Measurements from ENCODE around the gene ACTG1.

The ACTG1 gene

GRCh38 chr17:81478119-81478518 lies 34.5 kb downstream of the ACTG1 start:
- Histone ChIP-seq H3K9me3 (no peaks in the 10 kb centered on the region), H3K27ac (no peak overlapping the region), H3K4me2 (no peak overlapping the region), H3K4me1 (peaks cover 83% of the 10 kb centered on the region), H3K27me3 (no peaks in the 10 kb centered on the region), H3K36me3 (no peaks in the 10 kb centered on the region), H3K9ac (no peak overlapping the region), H4K20me1 (no peaks in the 10 kb centered on the region), H3K4me3 (no peak overlapping the region)
- no peak for TF ChIP-seq Cebpa-rat (IDR thresholded peaks at IDR 0.05)

- Histone ChIP-seq H3K36me3 (no peaks in the 10 kb centered on the region), H4K20me1 (no peaks in the 10 kb centered on the region), H3K4me2 (no peak overlapping the region; the same call in 1 of the 2 replicates), H3K27me3 (no peaks in the 10 kb centered on the region), H3K27ac (no peak overlapping the region), H3K9me3 (no peaks in the 10 kb centered on the region), H3K9ac (no peak overlapping the region), H3K4me1 (peaks cover 83% of the 10 kb centered on the region), H3K4me3 (no peak overlapping the region)
- no peak for TF ChIP-seq Cebpa-rat (IDR thresholded peaks at IDR 0.05)
Measured at GRCh38 chr17:81477173-81477572, 35.4 kb downstream of the ACTG1 start.

- peaks cover 83% of the 10 kb centered on the region for H3K4me1 ChIP-seq
- no peaks in the 10 kb centered on the region for H3K9me3 ChIP-seq
- H3K27ac ChIP-seq: no peak overlapping the region
- no peaks in the 10 kb centered on the region for H3K36me3 ChIP-seq
- H3K27me3 ChIP-seq: no peaks in the 10 kb centered on the region
- H3K4me3 ChIP-seq: no peak overlapping the region
- TF ChIP-seq Cebpa-rat (IDR thresholded peaks at IDR 0.05): no peak
- no peak overlapping the region for H3K4me2 ChIP-seq
- no peaks in the 10 kb centered on the region for H4K20me1 ChIP-seq
- H3K9ac ChIP-seq: no peak overlapping the region
Measured at GRCh38 chr17:81476635-81477034, 36.0 kb downstream of the ACTG1 start.

GRCh38 chr17:81476097-81476496 lies 36.5 kb downstream of the ACTG1 start:
- H3K27ac ChIP-seq: no peak overlapping the region

GRCh38 chr17:81474958-81475357 lies 37.6 kb downstream of the ACTG1 start:
- Histone ChIP-seq H3K27ac (peak overlapping the region; percentile 63), H3K9me3 (no peaks in the 10 kb centered on the region), H3K4me2 (peak overlapping the region; percentile 58)

More at GRCh38 chr17:81476097-81476496, 36.5 kb downstream of the ACTG1 start:
- Histone ChIP-seq H3K4me1 (peaks cover 85% of the 10 kb centered on the region), H3K4me3 (no peak overlapping the region), H3K36me3 (no peaks in the 10 kb centered on the region), H3K27me3 (no peaks in the 10 kb centered on the region), H4K20me1 (no peaks in the 10 kb centered on the region), H3K4me2 (peak overlapping the region; percentile 58), H3K9ac (no peak overlapping the region), H3K9me3 (no peaks in the 10 kb centered on the region)
- TF ChIP-seq Cebpa-rat (IDR thresholded peaks at IDR 0.05): no peak

GRCh38 chr17:81473019-81473418 lies 39.6 kb downstream of the ACTG1 start:
- no peaks in the 10 kb centered on the region for H3K9me3 ChIP-seq
- no peak overlapping the region for H3K4me3 ChIP-seq
- no peak overlapping the region for H3K9ac ChIP-seq
- H3K36me3 ChIP-seq: peaks cover 3% of the 10 kb centered on the region; the same call in 1 of the 2 replicates
- no peak overlapping the region for H3K27ac ChIP-seq
- H3K4me1 ChIP-seq: peaks cover 87% of the 10 kb centered on the region
- no peak for TF ChIP-seq Cebpa-rat (IDR thresholded peaks at IDR 0.05)
- H3K27me3 ChIP-seq: no peaks in the 10 kb centered on the region
- peak overlapping the region; percentile 58 for H3K4me2 ChIP-seq
- H4K20me1 ChIP-seq: peaks cover 9% of the 10 kb centered on the region

More at GRCh38 chr17:81474958-81475357, 37.6 kb downstream of the ACTG1 start:
- H3K27me3 ChIP-seq: no peaks in the 10 kb centered on the region
- no peaks in the 10 kb centered on the region for H4K20me1 ChIP-seq
- H3K4me3 ChIP-seq: no peak overlapping the region
- H3K9ac ChIP-seq: peak overlapping the region; percentile 44; the same call in 1 of the 2 replicates
- H3K36me3 ChIP-seq: no peaks in the 10 kb centered on the region
- no peak for TF ChIP-seq Cebpa-rat (IDR thresholded peaks at IDR 0.05)
- peaks cover 85% of the 10 kb centered on the region for H3K4me1 ChIP-seq

- H3K9ac ChIP-seq: peak overlapping the region; percentile 63; the same call in 1 of the 2 replicates
- H3K4me3 ChIP-seq: no peak overlapping the region
- peak overlapping the region; percentile 73 for H3K27ac ChIP-seq
- H3K27me3 ChIP-seq: no peaks in the 10 kb centered on the region
- H3K4me1 ChIP-seq: peaks cover 93% of the 10 kb centered on the region
- no peak for TF ChIP-seq Cebpa-rat (IDR thresholded peaks at IDR 0.05)
- no peaks in the 10 kb centered on the region for H3K9me3 ChIP-seq
- peak overlapping the region; percentile 58 for H3K4me2 ChIP-seq
- H3K36me3 ChIP-seq: peaks cover 14% of the 10 kb centered on the region
- peaks cover 20% of the 10 kb centered on the region for H4K20me1 ChIP-seq
Measured at GRCh38 chr17:81471818-81472456, 40.7 kb downstream of the ACTG1 start.

GRCh38 chr17:81470944-81471817 lies 41.4 kb downstream of the ACTG1 start:
- Histone ChIP-seq H3K27ac (peak overlapping the region; percentile 73), H3K27me3 (no peaks in the 10 kb centered on the region), H3K9ac (peak overlapping the region; percentile 63), H3K4me1 (peaks cover 100% of the 10 kb centered on the region), H3K4me3 (no peak overlapping the region), H3K9me3 (no peaks in the 10 kb centered on the region), H3K4me2 (peak overlapping the region; percentile 58), H4K20me1 (peaks cover 27% of the 10 kb centered on the region), H3K36me3 (peaks cover 21% of the 10 kb centered on the region)
- TF ChIP-seq Cebpa-rat (IDR thresholded peaks at IDR 0.05): no peak

GRCh38 chr17:81470270-81470943 lies 42.2 kb downstream of the ACTG1 start:
- H3K9me3 ChIP-seq: no peaks in the 10 kb centered on the region
- no peak for TF ChIP-seq Cebpa-rat (IDR thresholded peaks at IDR 0.05)
- H3K27ac ChIP-seq: peak overlapping the region; percentile 73
- peaks cover 100% of the 10 kb centered on the region for H3K4me1 ChIP-seq
- H3K9ac ChIP-seq: peak overlapping the region; percentile 63
- H4K20me1 ChIP-seq: peaks cover 35% of the 10 kb centered on the region
- no peaks in the 10 kb centered on the region for H3K27me3 ChIP-seq
- peak overlapping the region; percentile 58 for H3K4me2 ChIP-seq
- no peak overlapping the region for H3K4me3 ChIP-seq
- peaks cover 28% of the 10 kb centered on the region for H3K36me3 ChIP-seq

Measured in BLaER1 (cell line).